Measurements from ENCODE around the gene ETV3. TPM values are rescaled to one million over a fixed set of nuclear protein-coding genes. Genes with fewer than 3 reads are reported as not detected.

The ETV3 gene
- total RNA-seq, 1 experiment from 2014 or later = 36.3 TPM

DNA sequence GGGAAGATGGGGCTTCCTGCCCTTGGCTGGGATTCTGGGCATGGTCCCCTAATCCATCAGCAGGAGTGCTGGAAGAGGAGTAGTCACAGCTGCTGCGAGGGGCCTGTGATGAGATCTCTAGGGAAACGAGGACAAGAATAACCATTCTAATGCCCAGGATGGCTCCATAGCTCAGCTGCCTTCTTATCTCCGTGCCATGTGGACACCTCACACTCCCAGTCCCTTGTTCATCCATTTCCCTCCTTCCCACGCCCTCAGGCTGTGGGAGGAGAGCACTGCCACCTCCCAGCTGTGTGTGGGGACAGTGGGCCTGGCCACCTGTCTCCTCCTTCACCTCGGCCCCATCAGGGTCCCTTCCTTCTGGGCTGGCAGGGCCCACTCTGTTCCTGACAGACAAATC, 16.1 kb upstream of the ETV3 start:
- Histone ChIP-seq H3K79me2 (ENCODE audit: insufficient read depth, low read length) (no peaks in the 10 kb centered on the region), H2AFZ (ENCODE audit: low read length) (no peak overlapping the region), H3K18ac (ENCODE audit: insufficient read length, low read depth, low read length) (no peak overlapping the region), H3K56ac (ENCODE audit: insufficient read length, low read depth, low read length) (no peak overlapping the region), H3K4me2 (ENCODE audit: insufficient read depth, insufficient read length, low read length) (no peak overlapping the region), H3K27me3 (ENCODE audit: insufficient read depth, low read length) (no peaks in the 10 kb centered on the region), H4K5ac (ENCODE audit: insufficient read length, low read depth, low read length) (no peak overlapping the region), H2AK5ac (ENCODE audit: insufficient read length, low read length) (no peak overlapping the region), H3K14ac (ENCODE audit: insufficient read depth, low read length) (no peak overlapping the region), H3K23me2 (ENCODE audit: insufficient read length, low read depth, low read length, poor library complexity, severe bottlenecking) (no peaks in the 10 kb centered on the region), H3K4ac (ENCODE audit: low read depth, low read length) (no peak overlapping the region), H3T11ph (ENCODE audit: low read length) (no peak overlapping the region), H3K4me1 (ENCODE audit: insufficient read depth, low read length) (0 out of 2 replicates have a peak, but pooled peaks cover 3% of the 10 kb centered on the region), H4K20me1 (ENCODE audit: control insufficient read depth, insufficient read depth, insufficient read length) (no peaks in the 10 kb centered on the region), H2BK15ac (ENCODE audit: low read depth, low read length) (no peak overlapping the region), H2BK120ac (ENCODE audit: low read depth, low read length, poor library complexity, severe bottlenecking) (no peak overlapping the region), H3K23ac (ENCODE audit: insufficient read length, low read depth, low read length) (no peak overlapping the region), H3K27ac (ENCODE audit: insufficient read length, low read depth, low read length) (no peak overlapping the region), H2BK5ac (ENCODE audit: insufficient read length, low read length) (no peak overlapping the region), H3K79me1 (ENCODE audit: insufficient read depth, low read depth, low read length, poor library complexity, severe bottlenecking) (no peaks in the 10 kb centered on the region), H3K9me3 (ENCODE audit: control insufficient read depth, low read depth, low read length) (no peaks in the 10 kb centered on the region), H3K9ac (ENCODE audit: extremely low read depth, insufficient read length, low read length) (no peak overlapping the region), H2BK12ac (ENCODE audit: insufficient read length, low read depth, low read length) (no peak overlapping the region), H4K91ac (ENCODE audit: insufficient read length, low read depth, low read length) (no peak overlapping the region), H4K8ac (replicated peaks; ENCODE audit: insufficient read length, low read depth, low read length) (no peak overlapping the region), H2BK20ac (ENCODE audit: low read depth, low read length, poor library complexity, severe bottlenecking) (no peak overlapping the region)
- WGBS (ENCODE audit: extremely low coverage, insufficient read length, low lambda C conversion rate) = no CpG with 5 or more reads among the region's 5 CpGs
- Mint-ChIP-seq H3K4me3 (no peak overlapping the region), H3K27ac (no peak overlapping the region), H3K36me3 (ENCODE audit: insufficient read depth in 1 of 3, low read depth in 3 of 3) (no peaks in the 10 kb centered on the region), H3K4me1 (peaks cover 49 to 52% of the 10 kb centered on the region in 2 experiments), H3K9me3 (no peaks in the 10 kb centered on the region), H3K27me3 (ENCODE audit: low read depth) (peaks cover 3% of the 10 kb centered on the region)
- TF ChIP-seq, protein P1, sequence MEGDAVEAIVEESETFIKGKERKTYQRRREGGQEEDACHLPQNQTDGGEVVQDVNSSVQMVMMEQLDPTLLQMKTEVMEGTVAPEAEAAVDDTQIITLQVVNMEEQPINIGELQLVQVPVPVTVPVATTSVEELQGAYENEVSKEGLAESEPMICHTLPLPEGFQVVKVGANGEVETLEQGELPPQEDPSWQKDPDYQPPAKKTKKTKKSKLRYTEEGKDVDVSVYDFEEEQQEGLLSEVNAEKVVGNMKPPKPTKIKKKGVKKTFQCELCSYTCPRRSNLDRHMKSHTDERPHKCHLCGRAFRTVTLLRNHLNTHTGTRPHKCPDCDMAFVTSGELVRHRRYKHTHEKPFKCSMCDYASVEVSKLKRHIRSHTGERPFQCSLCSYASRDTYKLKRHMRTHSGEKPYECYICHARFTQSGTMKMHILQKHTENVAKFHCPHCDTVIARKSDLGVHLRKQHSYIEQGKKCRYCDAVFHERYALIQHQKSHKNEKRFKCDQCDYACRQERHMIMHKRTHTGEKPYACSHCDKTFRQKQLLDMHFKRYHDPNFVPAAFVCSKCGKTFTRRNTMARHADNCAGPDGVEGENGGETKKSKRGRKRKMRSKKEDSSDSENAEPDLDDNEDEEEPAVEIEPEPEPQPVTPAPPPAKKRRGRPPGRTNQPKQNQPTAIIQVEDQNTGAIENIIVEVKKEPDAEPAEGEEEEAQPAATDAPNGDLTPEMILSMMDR (conservative IDR thresholded peaks at IDR 0.05) = no peak
- DNase-seq = no peak
